NCI-H2196 treated with DMSO at 0.1 percent for 48 hours (cell line): ENCODE measurements around the gene MEF2A.
"Not testable (repeated sequence)": the region's sequence is repeated elsewhere in the genome, so short reads cannot be mapped to it uniquely, and the experiment has no call there.

ENCODE experiments used
- DNase-seq: peaks from one replicate; lab custom pipeline; 2025; ENCODE audit not compliant: unreplicated experiment; lab: John Stamatoyannopoulos, UW

MEF2A gene

DNA sequence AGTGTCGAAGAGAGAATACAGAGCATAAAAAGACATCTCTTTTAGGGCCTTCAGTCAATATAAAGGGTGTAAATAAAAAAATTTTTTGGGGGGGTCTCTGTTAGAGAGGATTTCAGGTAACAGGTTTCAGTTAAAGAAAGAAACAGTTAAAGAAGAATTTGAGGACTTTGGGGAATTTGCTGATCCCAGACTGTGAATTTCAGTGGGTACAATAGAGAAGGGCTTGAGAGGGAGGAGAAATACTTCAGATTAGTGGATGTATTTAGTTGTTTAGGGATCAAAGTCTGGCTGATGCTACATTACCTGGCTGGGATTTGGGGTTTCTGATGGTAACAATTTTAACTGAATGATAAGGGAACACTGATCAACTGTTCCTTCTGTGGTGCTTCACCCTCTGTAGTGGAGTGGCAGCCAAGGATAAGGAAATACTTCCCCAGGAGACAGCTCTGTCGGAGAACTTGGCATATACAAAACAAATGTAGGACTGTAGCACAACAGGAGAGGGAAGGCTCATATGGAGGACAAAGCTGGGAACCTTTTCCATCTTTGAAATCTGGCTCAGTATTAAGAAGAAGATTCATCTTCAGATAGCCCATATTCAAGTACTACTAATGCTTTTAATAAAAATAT is 79.2 kb downstream of the MEF2A start:
- DNase-seq = no peak

DNA sequence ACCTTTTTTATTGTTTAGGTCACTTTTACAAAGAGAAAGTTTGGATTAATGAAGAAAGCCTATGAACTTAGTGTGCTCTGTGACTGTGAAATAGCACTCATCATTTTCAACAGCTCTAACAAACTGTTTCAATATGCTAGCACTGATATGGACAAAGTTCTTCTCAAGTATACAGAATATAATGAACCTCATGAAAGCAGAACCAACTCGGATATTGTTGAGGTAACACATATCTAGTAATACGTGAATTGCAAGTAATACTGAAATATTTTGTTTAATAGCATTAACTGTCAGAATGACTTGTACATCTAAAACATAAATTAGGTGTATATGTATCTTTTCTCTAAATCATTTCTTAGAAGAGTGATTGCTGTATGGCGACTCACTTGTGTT is 79.8 kb downstream of the MEF2A start:
- DNase-seq = no peak

- no peak for DNase-seq
Observed at GRCh38 chr15:99645951-99646350, 80.2 kb downstream of the MEF2A start.

GRCh38 chr15:99651023-99651807 is 85.4 kb downstream of the MEF2A start:
- DNase-seq = no peak

DNA sequence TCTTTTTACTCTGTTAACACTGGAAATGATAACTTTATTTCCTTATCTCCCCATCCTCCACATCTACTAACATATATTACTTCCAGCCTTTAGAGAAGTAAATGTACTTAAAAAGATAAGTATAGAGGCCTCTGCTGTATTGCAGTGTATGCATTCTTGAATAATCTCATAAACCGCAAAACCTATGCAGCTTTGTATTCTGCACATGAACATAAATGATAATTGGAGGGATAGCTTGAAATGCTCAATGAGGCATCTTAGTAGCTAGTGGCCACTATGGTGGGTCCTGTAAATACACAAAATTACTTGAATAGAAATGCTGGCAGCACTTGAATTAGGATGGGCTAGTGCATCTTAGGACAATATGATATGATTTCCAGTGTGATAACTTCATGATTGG is 90.4 kb downstream of the MEF2A start:
- no peak for DNase-seq

DNA sequence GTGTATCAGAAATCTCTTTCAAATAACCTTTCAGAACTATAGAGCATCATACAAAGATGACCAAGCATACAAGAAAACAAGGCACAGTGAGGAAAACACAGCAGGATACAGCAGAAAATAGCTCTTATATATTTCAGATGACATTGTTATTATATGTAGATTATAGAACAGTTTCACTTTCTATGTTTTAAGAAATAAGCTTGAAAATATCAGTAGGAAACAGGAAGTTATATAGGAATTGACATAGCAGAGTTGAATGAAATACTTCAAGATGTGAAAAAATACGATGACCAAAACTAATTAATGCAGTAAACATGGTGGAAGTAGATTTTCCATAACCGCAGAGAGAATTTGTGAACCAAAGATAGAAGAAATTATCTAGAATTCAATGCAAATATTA is 92.2 kb downstream of the MEF2A start:
- DNase-seq = no peak

DNA sequence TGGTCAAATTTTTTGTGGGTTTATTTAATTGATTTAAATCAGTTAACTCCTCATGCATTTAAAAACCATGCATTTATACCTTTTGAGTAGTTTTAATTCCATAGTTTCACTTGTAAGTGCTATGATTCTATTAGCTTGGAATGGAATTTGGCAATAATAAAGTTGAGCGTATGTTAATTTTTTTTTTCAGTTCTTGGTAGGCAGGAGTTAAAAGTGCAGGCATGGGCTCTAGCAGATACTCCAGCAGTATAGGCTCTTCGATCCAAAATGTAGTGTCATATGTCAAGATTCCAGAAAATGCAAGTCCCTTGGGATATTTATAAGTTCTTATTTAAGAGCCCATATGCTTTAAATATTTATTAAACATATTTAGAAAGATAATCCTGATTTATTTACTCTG is 97.1 kb downstream of the MEF2A start:
- no peak for DNase-seq

GRCh38 chr15:99666073-99666472 is 100.3 kb downstream of the MEF2A start:
- not testable (repeated sequence) for DNase-seq

DNA sequence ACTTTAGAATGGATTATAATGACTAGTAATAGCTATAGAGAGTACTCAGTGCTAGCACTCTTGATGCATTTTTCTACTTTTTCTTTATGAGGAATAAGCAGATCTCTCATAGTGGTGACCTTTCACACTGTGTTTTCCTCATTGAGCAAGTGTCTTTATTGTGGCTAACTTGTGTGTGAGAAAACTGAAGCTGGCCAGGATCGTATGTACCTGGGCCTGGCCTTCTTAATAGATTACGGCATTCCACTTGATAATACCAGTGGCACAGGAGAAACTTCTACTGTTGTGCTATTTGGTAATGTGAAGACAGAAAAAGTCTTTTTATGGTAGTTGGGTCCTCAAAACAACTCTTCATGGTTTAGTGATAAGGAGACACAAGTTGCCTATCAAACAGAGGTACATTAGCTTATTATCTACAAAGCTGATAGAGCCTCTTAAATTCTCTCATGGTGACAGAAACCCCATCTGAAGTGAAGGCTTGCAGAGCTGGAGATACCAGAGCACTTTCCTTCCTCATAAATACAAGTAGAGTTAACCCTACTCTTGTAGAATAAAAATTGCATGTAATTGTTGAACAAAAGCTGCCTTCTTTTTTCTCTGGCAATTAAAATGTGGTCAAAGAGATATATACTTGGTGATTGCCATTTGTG is 102.9 kb downstream of the MEF2A start:
- no peak for DNase-seq

DNA sequence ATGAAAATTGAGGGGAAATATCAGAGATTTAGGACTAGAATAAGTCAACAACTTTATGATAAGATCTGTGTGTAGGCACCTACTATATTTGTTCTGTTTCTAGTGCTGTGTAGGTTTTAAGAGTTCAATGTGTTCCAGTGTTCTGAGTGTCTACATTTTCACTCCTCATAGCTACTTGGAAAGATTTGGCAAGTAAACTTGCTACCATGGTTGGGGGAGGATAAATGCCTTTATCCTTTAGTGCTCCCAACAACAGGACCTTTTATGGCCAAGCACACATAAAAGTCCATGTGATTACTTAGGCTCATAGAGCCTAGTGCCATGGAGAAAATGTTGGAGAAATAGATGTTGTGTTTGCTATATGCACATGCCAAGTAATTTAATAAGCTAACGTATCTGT is 103.5 kb downstream of the MEF2A start:
- no peak for DNase-seq

DNA sequence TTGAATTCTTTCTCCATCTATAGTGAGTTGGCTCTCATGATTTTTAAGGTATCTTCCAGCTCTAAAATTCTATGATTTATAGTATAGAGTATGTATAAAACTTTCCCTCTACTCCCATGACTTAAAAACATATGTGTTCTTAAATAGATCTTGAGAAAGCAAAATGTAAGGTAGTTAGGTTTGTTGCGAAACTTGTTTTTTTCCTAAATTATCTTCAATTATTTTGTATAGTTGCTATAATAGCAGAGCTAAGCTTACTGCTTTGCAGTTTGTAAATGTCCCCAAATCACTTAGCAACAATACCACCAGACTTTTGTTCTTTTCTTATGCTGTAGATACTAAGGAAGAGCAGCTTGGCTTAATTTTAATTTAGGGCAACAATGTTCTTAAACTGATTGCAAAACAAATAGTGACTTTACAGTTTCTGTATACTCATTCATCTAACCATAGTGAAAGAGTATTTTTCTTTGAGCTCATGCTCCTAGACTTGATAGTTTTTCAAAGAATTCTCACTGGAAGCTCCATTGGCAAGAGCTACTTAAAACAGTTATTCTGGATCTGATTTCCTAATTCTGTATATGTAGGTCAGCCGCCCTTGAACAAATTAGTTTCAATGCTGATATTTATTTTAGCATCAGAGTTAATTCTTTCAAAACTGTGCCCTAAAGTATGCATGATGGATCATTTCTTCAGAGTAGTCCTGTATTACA is 106.3 kb downstream of the MEF2A start:
- DNase-seq = no peak

GRCh38 chr15:99673111-99673510 is 107.3 kb downstream of the MEF2A start:
- DNase-seq = no peak

DNA sequence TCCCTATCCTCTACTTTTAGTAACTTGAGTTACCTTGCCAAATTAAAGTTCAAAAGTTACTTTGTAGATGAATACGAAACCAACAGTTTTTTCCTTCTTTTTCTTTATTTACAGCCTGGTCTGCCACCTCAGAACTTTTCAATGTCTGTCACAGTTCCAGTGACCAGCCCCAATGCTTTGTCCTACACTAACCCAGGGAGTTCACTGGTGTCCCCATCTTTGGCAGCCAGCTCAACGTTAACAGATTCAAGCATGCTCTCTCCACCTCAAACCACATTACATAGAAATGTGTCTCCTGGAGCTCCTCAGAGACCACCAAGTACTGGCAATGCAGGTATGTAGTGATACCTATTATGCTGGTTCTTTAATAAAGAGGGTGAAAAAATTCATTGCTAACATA is 108.5 kb downstream of the MEF2A start:
- no peak for DNase-seq

DNA sequence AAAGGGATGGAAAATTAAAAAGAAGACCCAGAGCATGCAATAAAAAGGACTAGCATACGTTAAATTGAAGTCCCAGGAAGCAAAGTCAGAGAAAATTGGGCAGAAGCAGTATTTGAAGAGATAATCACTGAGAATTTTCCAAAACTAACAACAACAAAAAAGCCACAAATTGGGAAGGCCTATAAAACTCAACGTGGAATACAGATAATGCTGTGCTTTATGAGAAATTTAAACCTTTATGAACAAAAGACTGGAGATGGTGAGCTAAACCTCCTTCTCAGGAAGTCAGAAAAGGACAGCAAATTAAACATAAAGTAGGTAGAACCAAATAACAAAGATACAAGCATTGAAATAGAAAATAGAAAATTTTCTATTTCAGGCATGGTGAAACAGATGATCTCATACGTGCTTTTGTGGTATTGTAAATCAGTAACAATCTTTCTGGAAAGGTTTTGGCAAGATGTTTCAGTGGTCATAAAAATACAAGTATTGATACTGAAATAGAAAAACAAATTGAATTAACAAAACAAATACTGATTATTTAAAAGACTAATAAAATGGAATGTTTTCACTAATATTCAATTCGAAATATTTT is 111.9 kb downstream of the MEF2A start:
- no peak for DNase-seq

- no peak for DNase-seq
Observed at GRCh38 chr15:99680276-99680675, 114.5 kb downstream of the MEF2A start.

GRCh38 chr15:99681990-99682389 is 116.2 kb downstream of the MEF2A start:
- DNase-seq = no peak

- no peak for DNase-seq
Observed at GRCh38 chr15:99682455-99682854, 116.7 kb downstream of the MEF2A start.

DNA sequence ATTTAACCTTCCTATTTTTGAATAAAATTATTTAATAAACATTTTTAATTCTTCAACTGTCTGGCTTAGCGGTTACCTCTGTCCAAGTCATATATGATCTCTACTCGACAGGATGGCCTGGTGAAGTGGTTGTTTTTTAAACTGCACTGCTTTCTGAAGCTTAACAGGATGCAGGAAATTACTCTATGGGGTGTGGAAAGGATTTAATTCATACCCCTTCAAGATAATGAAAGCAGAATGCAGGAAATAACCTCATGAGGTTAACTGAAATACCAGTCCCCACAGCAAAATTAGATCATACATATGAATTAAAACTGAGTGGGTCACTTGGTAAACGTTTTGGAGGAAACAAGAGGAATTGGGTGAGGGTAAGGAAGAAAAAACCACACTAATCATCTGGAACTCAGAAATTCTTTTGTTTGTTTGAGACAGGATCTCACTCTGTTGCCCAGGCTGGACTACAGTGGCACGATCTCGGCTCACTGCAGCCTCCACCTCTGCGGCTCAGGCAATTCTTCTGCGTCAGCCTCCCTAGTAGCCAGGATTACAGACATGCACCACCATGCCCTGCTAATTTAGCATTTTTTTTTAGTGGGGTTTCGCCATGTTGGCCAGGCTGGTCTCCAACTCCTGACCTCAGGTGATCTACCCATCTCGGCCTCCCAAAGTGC is 117.4 kb downstream of the MEF2A start:
- DNase-seq = no peak

DNA sequence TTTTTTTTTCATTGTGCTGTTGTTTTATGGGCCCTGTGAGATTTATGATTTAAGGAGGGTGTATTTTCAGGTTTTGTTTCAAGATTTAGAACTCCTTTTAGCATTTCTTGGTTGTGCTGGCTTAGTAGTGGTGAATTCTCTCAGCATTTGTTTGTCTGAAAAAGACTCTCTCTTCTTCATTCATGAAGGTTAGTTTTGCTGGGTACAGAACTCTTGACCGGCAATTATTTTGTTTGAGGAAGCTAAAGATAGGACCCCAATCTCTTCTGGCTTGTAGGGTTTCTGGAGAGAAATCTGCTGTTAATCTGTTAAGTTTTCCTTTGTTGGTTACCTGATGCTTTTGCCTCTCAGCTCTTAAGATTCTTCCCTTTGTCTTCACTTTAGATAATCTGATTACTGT is 120.5 kb downstream of the MEF2A start:
- DNase-seq = no peak

DNA sequence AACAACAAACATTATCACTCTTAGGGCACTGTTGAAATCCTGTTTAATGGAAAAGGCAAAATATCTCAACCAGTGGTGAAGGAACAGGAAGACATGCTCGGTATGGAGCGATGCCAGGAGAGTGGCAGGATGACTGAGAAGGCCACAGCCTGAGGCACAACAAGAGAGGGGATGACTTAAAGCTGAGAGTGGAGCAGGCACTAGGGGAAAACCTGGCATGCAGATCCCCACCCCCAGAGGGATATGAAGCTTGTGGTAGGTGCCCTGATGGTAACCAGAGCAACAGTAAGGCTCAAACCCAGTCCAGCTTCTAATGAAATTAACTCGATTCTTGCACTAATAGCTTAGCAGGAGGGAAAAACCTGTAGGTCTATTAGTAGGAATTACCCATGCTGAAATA is 127.0 kb downstream of the MEF2A start:
- no peak for DNase-seq

- no peak for DNase-seq
Observed at GRCh38 chr15:99696096-99696495, 130.3 kb downstream of the MEF2A start.
